Measurements from ENCODE around the gene RRAGC. TPM values are rescaled to one million over a fixed set of nuclear protein-coding genes. Genes with fewer than 3 reads are reported as not detected.

Gene RRAGC
- total and polyA plus RNA-seq, 2 donors (not counting 3 experiments of a cell fraction or from before 2014, with no cell fraction given): 24.1 to 40.1 TPM

GRCh38 chr1:38899560-38899959 is 40.0 kb upstream of the RRAGC start:
- intact Hi-C loops (cut with micrococcal nuclease): no loop called here
- FAIRE-seq: no peak
- Histone ChIP-seq H3K4me1 (ENCODE audit: control insufficient read depth, extremely low read depth, insufficient read depth, low read length) (no peaks in the 10 kb centered on the region), H3K9ac (replicated peaks; ENCODE audit: extremely low read depth, insufficient read depth, low read length) (no peak overlapping the region), H3K27me3 (ENCODE audit: control insufficient read depth in 2 of 2, insufficient read depth in 2 of 2, low read length in 2 of 2) (no peaks in the 10 kb centered on the region), H3K27ac (ENCODE audit: insufficient read depth, low read depth, low read length) (no peak overlapping the region), H3K9me1 (replicated peaks; ENCODE audit: control insufficient read depth, extremely low read depth, insufficient read depth, low read length) (no peaks in the 10 kb centered on the region), H4K20me1 (replicated peaks; ENCODE audit: control insufficient read depth, extremely low read depth, insufficient read depth, low read length) (no peaks in the 10 kb centered on the region), H3K4me3 (replicated peaks in 1 of 3; ENCODE audit: insufficient read depth in 1 of 3, low read depth in 1 of 3, low read length in 3 of 3) (no peak overlapping the region), H2AFZ (ENCODE audit: low read depth, low read length) (no peak overlapping the region), H3K36me3 (ENCODE audit: control insufficient read depth in 2 of 2, extremely low read depth in 1 of 2, insufficient read depth in 2 of 2, low read length in 2 of 2) (no peaks in the 10 kb centered on the region), H3K79me2 (ENCODE audit: control insufficient read depth, insufficient read depth, low read length) (no peaks in the 10 kb centered on the region), H3K4me2 (ENCODE audit: insufficient read depth, low read length) (no peak overlapping the region), H3K9me3 (replicated peaks; ENCODE audit: control insufficient read depth, insufficient read depth, low read length) (no peaks in the 10 kb centered on the region)
- CTCF ChIA-PET: no interaction called here
- no peak for TF ChIP-seq MAX (IDR thresholded peaks at IDR 0.05; ENCODE audit: insufficient read depth, insufficient read length)
- TF ChIP-seq CTCF (IDR thresholded peaks at IDR 0.05; ENCODE audit: extremely low read depth in 1 of 2, insufficient read depth in 1 of 2, low read depth in 1 of 2, low read length in 2 of 2): no peak
- no peak for TF ChIP-seq MYC (IDR thresholded peaks at IDR 0.05; ENCODE audit: low read depth, low read length)
- TF ChIP-seq JUN (IDR thresholded peaks at IDR 0.05; ENCODE audit: borderline replicate concordance, insufficient read depth, insufficient read length, low read depth): no peak
- TF ChIP-seq FOS (IDR thresholded peaks at IDR 0.05; ENCODE audit: borderline replicate concordance, insufficient read depth, low read length): no peak
- TF ChIP-seq POLR2A (IDR thresholded peaks at IDR 0.05; ENCODE audit: low read depth, low read length): no peak
- TF ChIP-seq POLR2AphosphoS5 (IDR thresholded peaks at IDR 0.05; ENCODE audit: insufficient read depth, low read depth, low read length): no peak
- TF ChIP-seq EZH2 (IDR thresholded peaks at IDR 0.05; ENCODE audit: borderline replicate concordance, low read depth, low read length, severe bottlenecking): no peak
- no peak for TF ChIP-seq GATA2 (IDR thresholded peaks at IDR 0.05; ENCODE audit: insufficient read depth, insufficient read length, low read depth, low read length)
- dilution Hi-C loops (cut with MboI; ENCODE audit: extremely low pct_ligation_motif_present, low sequenced_read_pairs): no loop called here
- BruUV-seq (replicated peaks): no TSS peak
- DNase-seq (ENCODE audit: low read depth, low spot score): no peak
- POLR2A ChIA-PET: no interaction called here

All from endothelial cell of umbilical vein (primary cell).